OCI-LY1 (cell line): ENCODE data around the gene C12orf60.

Source experiments
- CTCF ChIP-seq: fragments of 200-600 bp; sonication (generic), shearing (Covaris generic); IDR thresholded peaks from 2 replicates; pipeline ENCODE4 v1.5.1; 2017; ENCODE audit warnings: mild to moderate bottlenecking, antibody characterized with exemption, low read length, moderate library complexity, mixed read lengths
- EZH2 ChIP-seq: fragments of 200-600 bp; sonication (generic), shearing (Covaris generic); IDR thresholded peaks from 2 replicates; pipeline ENCODE4 v1.8.0; 2017; ENCODE audit warnings: borderline replicate concordance, mixed run types, mild to moderate bottlenecking, antibody characterized with exemption, low read length, moderate library complexity, mixed read lengths

GRCh38 chr12:14810167-14810952 is 6.9 kb downstream of the C12orf60 start:
- TF ChIP-seq CTCF = no peak
- TF ChIP-seq EZH2 = no peak
